Measurements from ENCODE around the gene OSMR. TPM values are rescaled to one million over a fixed set of nuclear protein-coding genes. Genes with fewer than 3 reads are reported as not detected.

The OSMR gene
- total RNA-seq, 1 experiment from 2014 or later, result 82.4 TPM

- H3K27me3 ChIP-seq (ENCODE audit: control insufficient read depth, insufficient read depth, low read length), result no peaks in the 10 kb centered on the region
- H3K9me3 ChIP-seq (ENCODE audit: control insufficient read depth, insufficient read depth, low read depth, low read length), result no peaks in the 10 kb centered on the region
- in situ Hi-C loops (cut with HindIII; ENCODE audit: low pct_unique_long_range_greater_than_20kb, low sequenced_read_pairs), result no loop called here
- TF ChIP-seq REST (IDR thresholded peaks at IDR 0.05; ENCODE audit: insufficient read depth in 1 of 2, low read depth in 2 of 2, low read length in 1 of 2) (no peak), TCF7L2 (IDR thresholded peaks at IDR 0.05; ENCODE audit: low read depth, low read length) (no peak), CTCF (IDR thresholded peaks at IDR 0.05) (no peak), SIN3A (IDR thresholded peaks at IDR 0.05; ENCODE audit: borderline replicate concordance, insufficient read depth, low read depth, low read length) (no peak), POLR2AphosphoS5 (IDR thresholded peaks at IDR 0.05; ENCODE audit: low read depth, low read length) (no peak)
- H3K4me1 ChIP-seq (ENCODE audit: control insufficient read depth, insufficient read depth, low read length), result no peaks in the 10 kb centered on the region
- ATAC-seq (no peak), DNase-seq (ENCODE audit: low read depth, low spot score) (no peak)
- ChIA-PET CTCF (no interaction called here), POLR2A (no interaction called here)
- no TSS peak for BruUV-seq (replicated peaks)
- intact Hi-C loops (cut with micrococcal nuclease; ENCODE audit: unreplicated experiment), result no loop called here
- H3K27ac ChIP-seq (ENCODE audit: low read length), result no peak overlapping the region
- peaks cover 13% of the 10 kb centered on the region for H3K36me3 ChIP-seq (ENCODE audit: control insufficient read depth, insufficient read depth, low read length)
- no peak overlapping the region for H3K4me3 ChIP-seq (ENCODE audit: low read depth in 2 of 2, low read length in 2 of 2)
Observed at GRCh38 chr5:38935437-38935836, 89.6 kb downstream of the OSMR start.

GRCh38 chr5:38936269-38936668 is 90.5 kb downstream of the OSMR start:
- H3K27me3 ChIP-seq (ENCODE audit: control insufficient read depth, insufficient read depth, low read length), result no peaks in the 10 kb centered on the region
- intact Hi-C loops (cut with micrococcal nuclease; ENCODE audit: unreplicated experiment) (no loop called here), in situ Hi-C loops (cut with HindIII; ENCODE audit: low pct_unique_long_range_greater_than_20kb, low sequenced_read_pairs) (no loop called here)
- H3K36me3 ChIP-seq (ENCODE audit: control insufficient read depth, insufficient read depth, low read length), result peaks cover 13% of the 10 kb centered on the region
- H3K4me1 ChIP-seq (ENCODE audit: control insufficient read depth, insufficient read depth, low read length), result no peaks in the 10 kb centered on the region
- ChIA-PET POLR2A (no interaction called here), CTCF (no interaction called here)
- H3K9me3 ChIP-seq (ENCODE audit: control insufficient read depth, insufficient read depth, low read depth, low read length), result no peaks in the 10 kb centered on the region
- no peak overlapping the region for H3K4me3 ChIP-seq (ENCODE audit: low read depth in 2 of 2, low read length in 2 of 2)
- DNase-seq (ENCODE audit: low read depth, low spot score) (no peak), ATAC-seq (no peak)
- TF ChIP-seq POLR2AphosphoS5 (IDR thresholded peaks at IDR 0.05; ENCODE audit: low read depth, low read length), result no peak
- no peak for TF ChIP-seq SIN3A (IDR thresholded peaks at IDR 0.05; ENCODE audit: borderline replicate concordance, insufficient read depth, low read depth, low read length)
- TF ChIP-seq TCF7L2 (IDR thresholded peaks at IDR 0.05; ENCODE audit: low read depth, low read length), result no peak
- TF ChIP-seq REST (IDR thresholded peaks at IDR 0.05; ENCODE audit: insufficient read depth in 1 of 2, low read depth in 2 of 2, low read length in 1 of 2), result no peak
- no peak for TF ChIP-seq CTCF (IDR thresholded peaks at IDR 0.05)
- H3K27ac ChIP-seq (ENCODE audit: low read length), result no peak overlapping the region
- BruUV-seq (replicated peaks), result no TSS peak
